Rectal smooth muscle tissue (tissue), 1 donor: ENCODE measurements around the gene ARL17B.
"Not testable (repeated sequence)": the region's sequence is repeated elsewhere in the genome, so short reads cannot be mapped to it uniquely, and the experiment has no call there.

Experiments
- H3K27ac ChIP-seq: one replicate; pipeline ENCODE4 v1.7.0; 2013; ENCODE audit warnings: low read depth, low read length, inconsistent platforms
- H3K27me3 ChIP-seq: one replicate; pipeline ENCODE4 v1.7.0; 2013; ENCODE audit warnings: low read length; ENCODE audit not compliant: control insufficient read depth, insufficient read depth
- H3K36me3 ChIP-seq: one replicate; pipeline ENCODE4 v1.7.0; 2013; ENCODE audit warnings: low read length; ENCODE audit not compliant: control insufficient read depth, insufficient read depth
- H3K4me1 ChIP-seq: one replicate; pipeline ENCODE4 v1.7.0; 2013; ENCODE audit warnings: low read length; ENCODE audit not compliant: control insufficient read depth, insufficient read depth
- H3K4me3 ChIP-seq: one replicate; pipeline ENCODE4 v1.7.0; 2013; ENCODE audit warnings: low read length
- H3K9ac ChIP-seq: one replicate; pipeline ENCODE4 v1.7.0; 2013; ENCODE audit warnings: low read length

ARL17B gene

GRCh38 chr17:46256369-46256768 is 105.2 kb downstream of the ARL17B start:
- not testable (repeated sequence) for H3K27me3 ChIP-seq, H3K9ac ChIP-seq, H3K4me3 ChIP-seq, H3K36me3 ChIP-seq, H3K4me1 ChIP-seq, H3K27ac ChIP-seq

GRCh38 chr17:46254215-46254614 is 107.4 kb downstream of the ARL17B start:
- H3K4me3 ChIP-seq, H3K4me1 ChIP-seq, H3K9ac ChIP-seq, H3K36me3 ChIP-seq, H3K27ac ChIP-seq, H3K27me3 ChIP-seq: not testable (repeated sequence)

- H3K9ac ChIP-seq, H3K4me1 ChIP-seq, H3K27ac ChIP-seq, H3K4me3 ChIP-seq, H3K36me3 ChIP-seq, H3K27me3 ChIP-seq: not testable (repeated sequence)
These were observed 107.8 kb downstream of the ARL17B start for GRCh38 chr17:46253722-46254121.

GRCh38 chr17:46252804-46253203 is 108.8 kb downstream of the ARL17B start:
- H3K27me3 ChIP-seq, H3K27ac ChIP-seq, H3K4me3 ChIP-seq, H3K36me3 ChIP-seq, H3K4me1 ChIP-seq, H3K9ac ChIP-seq: not testable (repeated sequence)

- not testable (repeated sequence) for H3K4me1 ChIP-seq, H3K27ac ChIP-seq, H3K36me3 ChIP-seq, H3K9ac ChIP-seq, H3K27me3 ChIP-seq, H3K4me3 ChIP-seq
These were observed 112.4 kb downstream of the ARL17B start for GRCh38 chr17:46249153-46249552.

GRCh38 chr17:46244949-46245768 is 116.4 kb downstream of the ARL17B start:
- H3K4me3 ChIP-seq, H3K9ac ChIP-seq, H3K27me3 ChIP-seq, H3K36me3 ChIP-seq, H3K27ac ChIP-seq, H3K4me1 ChIP-seq: not testable (repeated sequence)

GRCh38 chr17:46244339-46244913 is 117.1 kb downstream of the ARL17B start:
- not testable (repeated sequence) for H3K4me1 ChIP-seq, H3K36me3 ChIP-seq, H3K4me3 ChIP-seq, H3K9ac ChIP-seq, H3K27ac ChIP-seq, H3K27me3 ChIP-seq

- not testable (repeated sequence) for H3K9ac ChIP-seq, H3K4me1 ChIP-seq, H3K27ac ChIP-seq, H3K4me3 ChIP-seq, H3K27me3 ChIP-seq, H3K36me3 ChIP-seq
These were observed 117.6 kb downstream of the ARL17B start for GRCh38 chr17:46243928-46244327.

GRCh38 chr17:46243505-46243904 is 118.1 kb downstream of the ARL17B start:
- H3K4me3 ChIP-seq, H3K9ac ChIP-seq, H3K4me1 ChIP-seq, H3K27ac ChIP-seq, H3K36me3 ChIP-seq, H3K27me3 ChIP-seq: not testable (repeated sequence)

- not testable (repeated sequence) for H3K27ac ChIP-seq, H3K4me3 ChIP-seq, H3K4me1 ChIP-seq, H3K36me3 ChIP-seq, H3K27me3 ChIP-seq, H3K9ac ChIP-seq
These were observed 130.2 kb downstream of the ARL17B start for GRCh38 chr17:46231359-46231758.

- H3K36me3 ChIP-seq, H3K27ac ChIP-seq, H3K27me3 ChIP-seq, H3K4me1 ChIP-seq, H3K9ac ChIP-seq: not testable (repeated sequence)
- H3K4me3 ChIP-seq = peak overlapping the region; percentile 68
These were observed 136.2 kb downstream of the ARL17B start for GRCh38 chr17:46225274-46225794.

- not testable (repeated sequence) for H3K27ac ChIP-seq, H3K36me3 ChIP-seq, H3K4me1 ChIP-seq, H3K27me3 ChIP-seq, H3K9ac ChIP-seq
- H3K4me3 ChIP-seq = peak overlapping the region; percentile 68
These were observed 136.7 kb downstream of the ARL17B start for GRCh38 chr17:46224864-46225263.
